Measurements from ENCODE around the gene MS4A7.

GRCh38 chr11:60360621-60361020 lies 17.7 kb upstream of the MS4A7 start:
- no peak for TF ChIP-seq CTCF (conservative IDR thresholded peaks at IDR 0.05; ENCODE audit: low read length)
- TF ChIP-seq EZH2phosphoT487 (IDR thresholded peaks at IDR 0.05; ENCODE audit: borderline replicate concordance, low read depth, low read length): no peak

All from OCI-LY7 (cell line).